Activated T-cell treated with anti-CD3 and anti-CD28 coated beads, Interleukin-2, amount 50 U/mL, for 48 hours (primary cell): ENCODE data around the gene GLIPR1L2.

ENCODE experiments used
- DNase-seq, 2 experiments: peaks; one replicate each; pipeline ENCODE4 v3.0.0-alpha.2; 2020

Gene GLIPR1L2

GRCh38 chr12:75390899-75391538 is at the start of gene GLIPR1L2:
Gene GLIPR1L2, plus strand, starts transcription at chr12:75391089. Its CDS starts 28 bp downstream, at chr12:75391117.
- DNase-seq: peak; percentile 94 to 96

- DNase-seq: no peak
Measured at GRCh38 chr12:75341873-75342272, 49.0 kb upstream of the GLIPR1L2 start.

GRCh38 chr12:75345531-75345930 is 45.4 kb upstream of the GLIPR1L2 start:
- no peak for DNase-seq

- peak; percentile 32 to 41 for DNase-seq
Measured at GRCh38 chr12:75346215-75346614, 44.7 kb upstream of the GLIPR1L2 start.

- no peak for DNase-seq
Measured at GRCh38 chr12:75349946-75350345, 40.9 kb upstream of the GLIPR1L2 start.

GRCh38 chr12:75350413-75350812 is 40.5 kb upstream of the GLIPR1L2 start:
- DNase-seq: no peak

- no peak for DNase-seq
Measured at GRCh38 chr12:75354011-75354410, 36.9 kb upstream of the GLIPR1L2 start.

- DNase-seq: no peak
Measured at GRCh38 chr12:75360920-75361319, 30.0 kb upstream of the GLIPR1L2 start.

GRCh38 chr12:75361408-75361807 is 29.5 kb upstream of the GLIPR1L2 start:
- no peak for DNase-seq

GRCh38 chr12:75364919-75365318 is 26.0 kb upstream of the GLIPR1L2 start:
- DNase-seq: no peak

GRCh38 chr12:75366629-75367028 is 24.3 kb upstream of the GLIPR1L2 start:
- no peak for DNase-seq

- DNase-seq: no peak
Measured at GRCh38 chr12:75374971-75375370, 15.9 kb upstream of the GLIPR1L2 start.

GRCh38 chr12:75378354-75378753 is 12.5 kb upstream of the GLIPR1L2 start:
- DNase-seq: no peak

GRCh38 chr12:75389061-75389460 is 1.8 kb upstream of the GLIPR1L2 start:
- DNase-seq: no peak

- no peak for DNase-seq
Measured at GRCh38 chr12:75389706-75390105, 1.2 kb upstream of the GLIPR1L2 start.

- DNase-seq: no peak
Measured at GRCh38 chr12:75390156-75390898, 562 bp upstream of the GLIPR1L2 start.

GRCh38 chr12:75404231-75404630 is 13.3 kb downstream of the GLIPR1L2 start:
- no peak for DNase-seq

- DNase-seq: no peak
Measured at GRCh38 chr12:75407683-75408082, 16.8 kb downstream of the GLIPR1L2 start.

GRCh38 chr12:75409830-75410229 is 18.9 kb downstream of the GLIPR1L2 start:
- no peak for DNase-seq

- no peak for DNase-seq
Measured at GRCh38 chr12:75414671-75415070, 23.8 kb downstream of the GLIPR1L2 start.

- DNase-seq: no peak
Measured at GRCh38 chr12:75419841-75420240, 29.0 kb downstream of the GLIPR1L2 start.

- no peak for DNase-seq
Measured at GRCh38 chr12:75427491-75427890, 36.6 kb downstream of the GLIPR1L2 start.

- no peak for DNase-seq
Measured at GRCh38 chr12:75428767-75429166, 37.9 kb downstream of the GLIPR1L2 start.

GRCh38 chr12:75432924-75433323 is 42.0 kb downstream of the GLIPR1L2 start:
- DNase-seq: no peak

- DNase-seq: no peak
Measured at GRCh38 chr12:75437564-75437963, 46.7 kb downstream of the GLIPR1L2 start.
